Body of pancreas (tissue), 4 donors: ENCODE results near the gene GNPTG. TPM values are rescaled to one million over a fixed set of nuclear protein-coding genes. Genes with fewer than 3 reads are reported as not detected.

Experiments used
- ATAC-seq: fragments of 150-250 bp; one replicate; pipeline ENCODE4 v1.9.1; 2016
- DNase-seq, 4 donors: peaks; one replicate each; pipeline ENCODE4 v3.0.0-alpha.2; 2019
- H3K27ac ChIP-seq, 4 donors: fragments of 200-600 bp; sonication (generic); 1 replicate in 3 of 4; 2 replicates in 1 of 4; pipeline versions ENCODE4 v1.5.1 to v1.6.1; 2016 to 2019; ENCODE audit warnings: mild to moderate bottlenecking in 1 of 4, mixed read lengths in 1 of 4, moderate library complexity in 1 of 4
- H3K27me3 ChIP-seq, 2 donors: fragments of 200-600 bp; sonication (generic); one replicate each; pipeline ENCODE4 v1.6.0; 2016; ENCODE audit warnings: mild to moderate bottlenecking in 1 of 2
- H3K36me3 ChIP-seq, 2 donors: fragments of 200-600 bp; sonication (generic); replicated peaks in 1 of 2; 2 replicates each; pipeline ENCODE4 v1.5.1; 2016; ENCODE audit warnings: low read depth in 2 of 2; ENCODE audit not compliant: insufficient read depth in 1 of 2
- H3K4me1 ChIP-seq: fragments of 200-600 bp; sonication (generic); one replicate; pipeline ENCODE4 v1.6.0; 2016
- H3K4me3 ChIP-seq, 2 donors: fragments of 200-600 bp; sonication (generic); 1 replicate in 1 of 2; 2 replicates in 1 of 2; pipeline ENCODE4 v1.5.1; 2016 to 2019
- H3K9me3 ChIP-seq, 3 donors: fragments of 200-600 bp; sonication (generic); 1 replicate in 2 of 3; 2 replicates in 1 of 3; pipeline ENCODE4 v1.5.1; 2016
- CTCF ChIP-seq, 7 experiments: fragments of 450-650 bp in 4 of 7; fragments of 200-600 bp in 3 of 7; sonication (generic) in 3 of 7; IDR thresholded peaks; one replicate each; pipeline ENCODE4 v1.5.1; 2016 to 2019; ENCODE audit warnings: antibody characterized with exemption in 7 of 7
- POLR2A ChIP-seq, 3 donors: fragments of 450-650 bp; IDR thresholded peaks; one replicate each; pipeline ENCODE4 v1.6.1; 2016; ENCODE audit warnings: antibody characterized with exemption in 3 of 3, mild to moderate bottlenecking in 2 of 3
- WGBS, 2 donors: methylation state at CpG; one replicate each; pipeline ENCODE4 v1.1.5; 2017; 5-methylcytosine and 5-hydroxymethylcytosine counted together
- intact Hi-C: fragments of 100-400 bp; cut with DNase I; formaldehyde crosslinking; loops from one replicate; pipeline ENCODE4 v1.15.1; 2023
- total RNA-seq, 2 donors: library from RNA; depleted of rRNA; stranded (reverse); fragments of >200 nt; gene quantifications; one replicate each; pipeline ENCODE4 v1.1.0, GENCODE V29; 2016

Gene GNPTG
- 10 to 100 TPM; 38.1 to 98.2 TPM for total RNA-seq

GRCh38 chr16:1351582-1352362 is at the start of gene GNPTG, which contains the start of gene TSR3:
GNPTG (plus strand) TSS chr16:1351931; CDS start chr16:1351966, 35 bp downstream.
TSR3 (minus strand) TSS chr16:1351878; CDS start chr16:1351804, 74 bp downstream.
- intact Hi-C loops, result no loop called here
- TF ChIP-seq POLR2A (IDR thresholded peaks at IDR 0.05), result peak; percentile 31 to 48 (median 46)
- peak in 1 of 7 experiments; percentile 24 for TF ChIP-seq CTCF (IDR thresholded peaks at IDR 0.05)
- DNase-seq, result peak; percentile 84 to 90 (median 84)
- Histone ChIP-seq H3K9me3 (no peaks in the 10 kb centered on the region), H3K27ac (peak within 1 kb of the TSS in 3 of 4 donors; percentile 7 to 71 (median 63)), H3K4me1 (peaks cover 40% of the 10 kb centered on the region), H3K27me3 (no peaks in the 10 kb centered on the region), H3K36me3 (peaks cover 3 to 5% of the 10 kb centered on the region in 2 donors), H3K4me3 (peak within 1 kb of the TSS; percentile 89 to 93)
- peak; percentile 86 for ATAC-seq
- WGBS, 2 donors, result 0% methylated on average over 7 to 95 of the region's 98 CpGs

GRCh38 chr16:1305823-1306222 is 45.9 kb upstream of the GNPTG start:
- no peak overlapping the region for H3K27ac ChIP-seq
- ATAC-seq (no peak), DNase-seq (no peak)
- intact Hi-C loops, result no loop called here
- 66 to 79% methylated on average over 7 to 12 of the region's 12 CpGs for WGBS, 2 donors
- H3K27me3 ChIP-seq, result no peaks in the 10 kb centered on the region
- H3K9me3 ChIP-seq, result no peaks in the 10 kb centered on the region
- no peak for TF ChIP-seq CTCF (IDR thresholded peaks at IDR 0.05)
- TF ChIP-seq POLR2A (IDR thresholded peaks at IDR 0.05), result no peak
- no peak overlapping the region for H3K4me3 ChIP-seq
- H3K4me1 ChIP-seq, result peaks cover 19% of the 10 kb centered on the region
- H3K36me3 ChIP-seq, result no peaks in the 10 kb centered on the region

GRCh38 chr16:1306334-1306733 is 45.4 kb upstream of the GNPTG start:
- DNase-seq, result no peak
- intact Hi-C loops, result no loop called here
- H3K4me1 ChIP-seq, result peaks cover 19% of the 10 kb centered on the region
- TF ChIP-seq CTCF (IDR thresholded peaks at IDR 0.05), result no peak
- TF ChIP-seq POLR2A (IDR thresholded peaks at IDR 0.05), result no peak
- no peak for ATAC-seq
- H3K36me3 ChIP-seq, result no peaks in the 10 kb centered on the region
- H3K27me3 ChIP-seq, result no peaks in the 10 kb centered on the region
- no peak overlapping the region for H3K27ac ChIP-seq
- H3K4me3 ChIP-seq, result no peak overlapping the region
- H3K9me3 ChIP-seq, result no peaks in the 10 kb centered on the region
- WGBS, 2 donors, result 68 to 72% methylated on average over 4 of the region's 4 CpGs

GRCh38 chr16:1308036-1308976 is 43.4 kb upstream of the GNPTG start:
- peaks cover 30% of the 10 kb centered on the region for H3K4me1 ChIP-seq
- intact Hi-C loops, result no loop called here
- H3K36me3 ChIP-seq, result no peaks in the 10 kb centered on the region
- peak overlapping the region; percentile 86 to 99 (median 99) for H3K27ac ChIP-seq
- no peak for DNase-seq
- H3K27me3 ChIP-seq, result no peaks in the 10 kb centered on the region
- no peaks in the 10 kb centered on the region for H3K9me3 ChIP-seq
- TF ChIP-seq CTCF (IDR thresholded peaks at IDR 0.05) (no peak), POLR2A (IDR thresholded peaks at IDR 0.05) (no peak)
- WGBS, 2 donors, result 1 to 7% methylated on average over 19 to 34 of the region's 43 CpGs
- peak; percentile 25 for ATAC-seq
- H3K4me3 ChIP-seq, result no peak overlapping the region
